Ectodermal cell (in vitro differentiated cells): ENCODE results near the gene UGT2B11.
"Not testable (repeated sequence)": the region's sequence is repeated elsewhere in the genome, so short reads cannot be mapped to it uniquely, and the experiment has no call there.

Experiments
- H3K27ac ChIP-seq: 2 replicates; pipeline ENCODE4 v1.7.0; 2013; ENCODE audit warnings: mild to moderate bottlenecking, low read depth, low read length; ENCODE audit not compliant: insufficient read depth, poor library complexity, severe bottlenecking
- H3K27me3 ChIP-seq: 2 replicates; pipeline ENCODE4 v1.7.0; 2013; ENCODE audit warnings: mild to moderate bottlenecking, low read length; ENCODE audit not compliant: insufficient read depth, control insufficient read depth, poor library complexity, severe bottlenecking
- H3K36me3 ChIP-seq: one replicate; pipeline ENCODE4 v1.7.0; 2013; ENCODE audit warnings: low read length; ENCODE audit not compliant: control insufficient read depth, insufficient read depth
- H3K4me1 ChIP-seq: one replicate; pipeline ENCODE4 v1.7.0; 2013; ENCODE audit warnings: low read length; ENCODE audit not compliant: control insufficient read depth, insufficient read depth
- H3K4me3 ChIP-seq: 2 replicates; pipeline ENCODE4 v1.7.0; 2013; ENCODE audit warnings: low read depth, low read length, control low read depth; ENCODE audit not compliant: insufficient read depth
- H3K9me3 ChIP-seq: 2 replicates; pipeline ENCODE4 v1.7.0; 2013; ENCODE audit warnings: mild to moderate bottlenecking, low read length, moderate library complexity; ENCODE audit not compliant: control insufficient read depth
- WGBS, 2 experiments: methylation state at CpG; one replicate each; pipeline ENCODE4 v1.1.7; 2013; ENCODE audit warnings: missing lambda C conversion rate in 2 of 2; 5-methylcytosine and 5-hydroxymethylcytosine counted together

Gene UGT2B11

DNA sequence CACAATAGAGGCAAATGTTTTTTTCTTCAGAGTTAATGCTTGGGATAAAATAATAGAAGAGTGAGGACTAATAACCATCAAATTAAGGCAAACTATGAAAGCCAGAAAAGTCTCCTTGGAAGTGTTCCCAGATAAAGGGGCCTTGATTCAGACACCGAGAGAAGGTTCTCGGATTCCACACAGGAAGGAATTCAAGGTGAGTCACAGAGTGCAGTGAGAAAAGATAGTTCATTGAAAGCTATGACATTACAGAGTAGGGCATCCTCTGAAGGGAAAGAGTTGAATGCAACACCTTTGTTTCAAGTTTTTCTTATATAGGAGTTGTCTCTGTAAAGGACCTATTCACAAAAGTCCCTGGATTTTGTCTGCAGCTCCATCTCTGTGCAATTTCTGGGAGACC is 3.9 kb upstream of the UGT2B11 start:
- not testable (repeated sequence) for H3K4me1 ChIP-seq, H3K27ac ChIP-seq, H3K36me3 ChIP-seq, H3K9me3 ChIP-seq, H3K27me3 ChIP-seq, H3K4me3 ChIP-seq
- WGBS, 2 experiments: 82 to 96% methylated on average over 2 of the region's 2 CpGs

DNA sequence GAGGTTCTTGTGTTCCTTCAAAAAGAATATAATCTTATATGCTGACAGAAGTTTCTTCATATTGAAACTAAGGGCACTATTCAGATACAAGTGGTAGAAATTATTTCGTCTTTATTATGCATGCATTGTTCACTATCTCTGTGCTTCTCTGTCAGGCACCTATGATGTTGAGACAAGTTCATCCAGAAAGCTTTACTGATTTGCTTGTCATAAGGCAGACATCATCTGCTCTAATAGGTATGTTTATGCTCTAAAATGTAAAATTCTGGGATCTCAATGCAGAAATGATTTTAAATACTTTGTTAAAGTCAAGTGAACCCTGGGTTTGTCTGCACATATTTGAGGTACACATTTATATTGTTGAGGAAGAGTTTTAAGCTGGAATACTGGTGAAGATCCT is 3.6 kb downstream of the UGT2B11 start:
- 94 to 100% methylated on average over 1 of the region's 1 CpG for WGBS, 2 experiments
- H3K27ac ChIP-seq: no peak overlapping the region
- H3K4me3 ChIP-seq: no peak overlapping the region
- no peaks in the 10 kb centered on the region for H3K36me3 ChIP-seq
- H3K9me3 ChIP-seq: no peaks in the 10 kb centered on the region
- H3K4me1 ChIP-seq: no peaks in the 10 kb centered on the region
- H3K27me3 ChIP-seq: no peaks in the 10 kb centered on the region

DNA sequence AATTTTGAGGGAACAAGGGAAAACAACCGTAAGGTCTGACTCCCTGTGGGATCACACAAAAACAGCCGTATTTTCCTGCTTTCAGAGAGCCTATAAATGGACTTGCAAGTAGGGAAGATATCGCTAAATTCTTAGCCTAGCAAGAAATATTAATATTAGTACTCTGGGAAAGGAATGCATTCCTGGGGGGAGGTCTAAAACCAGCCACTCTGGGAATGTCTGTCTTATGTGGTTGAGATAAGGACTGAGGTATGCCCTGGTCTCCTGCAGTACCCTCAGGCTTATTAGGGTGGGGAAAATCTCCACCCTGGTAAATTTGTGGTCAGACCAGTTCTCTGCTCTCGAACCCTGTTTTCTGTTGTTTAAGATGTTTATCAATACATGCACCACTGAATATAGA is 16.0 kb downstream of the UGT2B11 start:
- H3K4me1 ChIP-seq, H3K4me3 ChIP-seq, H3K36me3 ChIP-seq, H3K27me3 ChIP-seq, H3K27ac ChIP-seq, H3K9me3 ChIP-seq: not testable (repeated sequence)
- WGBS, 2 experiments: 90 to 100% methylated on average over 3 to 4 of the region's 4 CpGs

DNA sequence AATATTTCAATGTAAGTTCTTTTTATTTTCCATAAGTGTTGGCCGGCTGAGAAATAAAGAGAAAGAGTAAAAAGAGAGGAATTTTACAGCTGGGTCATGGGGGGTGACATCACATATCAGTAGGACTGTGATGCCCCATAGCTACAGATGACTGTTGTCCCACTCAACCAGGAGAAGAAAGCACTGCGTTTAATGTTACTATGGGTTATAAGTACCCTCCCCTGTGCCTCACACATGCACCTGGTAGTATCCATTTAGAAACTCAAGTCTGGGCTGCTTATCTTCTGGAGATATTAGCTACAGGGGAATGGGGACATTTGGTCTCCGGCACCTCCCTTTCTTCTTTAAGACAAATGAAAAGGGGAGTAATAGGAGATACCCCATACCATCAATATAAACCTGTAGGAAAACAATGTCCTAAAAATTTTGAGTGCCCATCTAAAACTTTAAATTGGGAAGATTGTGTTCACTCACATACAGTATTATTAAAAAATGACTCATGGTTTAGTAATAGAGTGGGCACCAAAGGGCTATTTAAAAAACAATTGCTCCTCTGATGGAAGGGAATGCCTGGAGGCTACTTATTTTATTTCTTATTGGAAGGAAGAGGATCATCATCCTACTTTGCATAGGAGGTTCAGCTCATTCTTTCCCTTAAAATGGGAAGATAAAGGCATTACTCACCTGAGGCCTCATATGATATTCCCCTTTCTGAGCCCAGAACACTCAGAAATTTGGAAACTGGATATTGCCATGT is 18.2 kb downstream of the UGT2B11 start:
- H3K9me3 ChIP-seq: no peaks in the 10 kb centered on the region
- no peaks in the 10 kb centered on the region for H3K4me1 ChIP-seq
- H3K36me3 ChIP-seq: no peaks in the 10 kb centered on the region
- H3K4me3 ChIP-seq: no peak overlapping the region
- no peak overlapping the region for H3K27ac ChIP-seq
- no peaks in the 10 kb centered on the region for H3K27me3 ChIP-seq
- 93 to 94% methylated on average over 2 of the region's 3 CpGs for WGBS, 2 experiments

DNA sequence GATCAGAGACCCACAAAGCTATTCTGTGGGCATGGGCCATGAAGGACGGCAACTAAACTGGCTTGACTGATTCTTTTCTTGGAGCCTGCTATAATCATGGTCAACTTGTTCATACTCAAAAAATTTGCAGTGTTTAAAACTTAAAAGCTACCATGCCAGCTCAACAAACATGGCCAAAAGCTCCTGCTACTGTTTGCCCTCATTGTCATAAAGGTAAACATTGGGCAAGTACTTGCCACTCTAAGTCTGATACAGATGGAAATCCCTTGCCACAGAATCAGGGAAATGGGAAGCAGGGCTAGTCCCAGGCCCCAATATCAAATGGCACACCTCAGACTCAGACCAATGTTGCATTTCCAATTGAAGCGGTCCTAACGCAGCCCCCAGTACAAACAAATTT is 20.4 kb downstream of the UGT2B11 start:
- no peak overlapping the region for H3K27ac ChIP-seq
- H3K4me3 ChIP-seq: no peak overlapping the region
- H3K4me1 ChIP-seq: no peaks in the 10 kb centered on the region
- H3K36me3 ChIP-seq: no peaks in the 10 kb centered on the region
- no peaks in the 10 kb centered on the region for H3K9me3 ChIP-seq
- 91 to 94% methylated on average over 3 of the region's 3 CpGs for whole genome bisulfite sequencing, 2 experiments
- no peaks in the 10 kb centered on the region for H3K27me3 ChIP-seq

DNA sequence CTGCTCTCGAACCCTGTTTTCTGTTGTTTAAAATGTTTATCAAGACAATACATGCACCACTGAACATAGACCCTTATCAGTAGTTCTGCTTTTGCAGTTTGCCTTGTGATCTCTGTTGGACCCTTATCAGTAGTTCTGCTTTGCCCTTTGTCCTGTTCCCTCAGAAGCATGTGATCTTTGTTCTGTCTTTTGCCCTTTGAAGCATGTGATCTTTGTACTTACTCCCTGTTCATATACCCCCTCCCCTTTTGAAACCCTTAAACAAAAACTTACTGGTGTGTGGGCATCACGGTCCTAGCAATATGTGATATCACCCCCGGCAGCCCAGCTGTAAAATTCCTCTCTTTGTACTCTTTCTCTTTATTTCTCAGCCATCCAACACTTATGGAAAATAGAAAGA is 22.6 kb downstream of the UGT2B11 start:
- not testable (repeated sequence) for H3K36me3 ChIP-seq, H3K27me3 ChIP-seq
- WGBS, 2 experiments: 84 to 95% methylated on average over 3 of the region's 3 CpGs

DNA sequence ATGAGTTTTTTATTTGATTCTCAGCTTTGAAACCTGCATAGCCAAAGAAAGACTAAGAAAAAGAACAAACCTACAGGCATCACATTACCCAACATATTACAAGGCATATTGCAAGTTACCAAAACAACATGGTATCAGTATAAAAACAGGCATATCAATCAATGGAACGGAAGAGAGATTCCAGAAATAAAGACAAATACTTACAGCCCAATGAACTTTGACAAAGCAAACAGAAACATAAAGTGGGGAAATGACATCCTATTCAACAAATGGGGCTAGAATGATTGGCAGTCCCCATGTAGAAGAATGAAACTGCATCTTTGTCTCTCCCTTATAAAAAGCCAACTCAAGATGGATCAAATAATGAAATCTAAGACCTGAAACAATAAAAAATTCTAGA is 23.9 kb downstream of the UGT2B11 start:
- H3K27ac ChIP-seq, H3K27me3 ChIP-seq, H3K4me3 ChIP-seq, H3K36me3 ChIP-seq, H3K9me3 ChIP-seq, H3K4me1 ChIP-seq: not testable (repeated sequence)
- 13 to 64% methylated on average over 1 of the region's 1 CpG for WGBS, 2 experiments

More for the DNA sequence above, 22.6 kb downstream of the UGT2B11 start:
- H3K4me1 ChIP-seq, H3K27ac ChIP-seq, H3K9me3 ChIP-seq, H3K4me3 ChIP-seq: not testable (repeated sequence)

DNA sequence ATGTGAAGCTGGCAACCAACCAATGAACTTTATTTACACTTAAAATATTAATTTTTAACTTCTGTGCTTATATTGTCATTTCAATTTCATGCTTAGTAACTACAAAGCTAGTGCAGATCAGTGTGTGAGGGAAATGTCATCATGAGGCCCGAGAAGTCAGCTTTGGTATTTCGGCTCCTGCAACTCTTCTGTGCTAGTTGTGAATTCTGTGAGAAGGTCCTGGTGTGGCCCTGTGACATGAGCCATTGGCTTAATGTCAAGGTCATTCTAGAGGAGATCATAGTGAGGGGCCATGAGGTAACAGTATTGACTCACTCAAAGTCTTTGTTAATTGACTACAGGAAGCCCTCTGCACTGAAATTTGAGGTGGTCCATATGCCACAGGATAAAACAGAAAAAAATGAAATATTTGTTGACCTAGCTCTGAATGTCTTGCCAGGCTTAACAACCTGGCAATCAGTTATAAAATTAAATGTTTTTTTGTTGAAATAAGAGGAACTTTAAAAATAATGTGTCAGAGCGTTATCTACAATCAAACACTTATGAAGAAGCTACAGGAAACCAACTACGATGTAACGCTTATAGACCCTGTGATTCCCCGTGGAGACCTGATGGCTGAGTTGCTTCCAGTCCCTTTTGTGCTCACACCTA is 32.9 kb downstream of the UGT2B11 start:
- H3K27ac ChIP-seq: not testable (repeated sequence)
- WGBS, 2 experiments: 86 to 95% methylated on average over 6 of the region's 6 CpGs

DNA sequence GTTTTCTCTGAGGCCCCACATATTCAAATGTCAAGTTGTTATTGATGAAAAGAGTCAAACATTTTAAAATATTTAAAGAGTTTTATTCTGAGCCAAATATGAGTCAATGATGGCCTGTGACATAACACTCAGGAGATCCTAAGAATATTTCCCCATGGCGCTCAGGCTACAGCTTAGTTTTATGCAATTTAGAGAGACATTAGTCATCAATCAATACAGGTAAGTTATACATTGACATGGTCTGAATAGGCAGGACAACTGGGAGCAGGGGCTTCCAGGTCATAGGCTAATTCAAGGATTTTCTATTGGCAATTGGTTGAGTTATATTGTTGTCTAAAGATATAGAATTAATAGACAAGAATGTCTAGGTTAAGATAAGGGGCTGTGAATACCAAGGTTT is 34.7 kb downstream of the UGT2B11 start:
- not testable (repeated sequence) for H3K4me3 ChIP-seq, H3K4me1 ChIP-seq, H3K9me3 ChIP-seq, H3K27me3 ChIP-seq, H3K36me3 ChIP-seq, H3K27ac ChIP-seq
- 86 to 88% methylated on average over 1 of the region's 1 CpG for WGBS, 2 experiments

More for the DNA sequence above, 32.9 kb downstream of the UGT2B11 start:
- not testable (repeated sequence) for H3K9me3 ChIP-seq, H3K4me3 ChIP-seq, H3K4me1 ChIP-seq, H3K27me3 ChIP-seq, H3K36me3 ChIP-seq

DNA sequence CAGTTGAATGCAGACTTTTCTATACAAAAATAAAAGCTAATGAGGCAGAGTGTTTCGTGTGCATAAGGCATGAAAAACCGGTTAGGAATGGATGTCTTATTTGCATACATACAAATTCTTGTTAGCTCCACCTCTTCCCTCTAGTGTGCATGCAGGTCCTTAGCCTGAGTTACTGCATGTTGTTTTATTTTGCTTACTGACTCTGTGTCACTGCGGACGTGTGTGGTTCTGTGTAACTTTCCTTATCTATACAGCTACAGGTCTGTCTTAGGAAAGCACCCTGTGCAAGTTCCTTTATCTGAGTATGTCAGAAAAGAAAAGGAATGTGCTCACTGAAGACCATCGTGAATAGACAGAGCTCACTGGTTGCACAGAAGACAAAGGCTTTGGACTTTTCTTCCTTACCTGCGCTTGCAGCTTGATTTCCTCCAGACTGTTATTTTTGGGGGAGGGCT is 35.8 kb downstream of the UGT2B11 start:
- 88 to 100% methylated on average over 4 to 6 of the region's 6 CpGs for WGBS, 2 experiments
- H3K27me3 ChIP-seq: not testable (repeated sequence)

More for the DNA sequence above, 35.8 kb downstream of the UGT2B11 start:
- H3K9me3 ChIP-seq, H3K36me3 ChIP-seq, H3K4me3 ChIP-seq, H3K4me1 ChIP-seq, H3K27ac ChIP-seq: not testable (repeated sequence)
